ENCODE measurements around the gene PIK3C2G. TPM values are rescaled to one million over a fixed set of nuclear protein-coding genes. Genes with fewer than 3 reads are reported as not detected.

Gene PIK3C2G
- total and polyA plus RNA-seq, 2 of the 13 experiments (the other 11 are each of a cell fraction or from before 2014, with no cell fraction given): not detected

DNA sequence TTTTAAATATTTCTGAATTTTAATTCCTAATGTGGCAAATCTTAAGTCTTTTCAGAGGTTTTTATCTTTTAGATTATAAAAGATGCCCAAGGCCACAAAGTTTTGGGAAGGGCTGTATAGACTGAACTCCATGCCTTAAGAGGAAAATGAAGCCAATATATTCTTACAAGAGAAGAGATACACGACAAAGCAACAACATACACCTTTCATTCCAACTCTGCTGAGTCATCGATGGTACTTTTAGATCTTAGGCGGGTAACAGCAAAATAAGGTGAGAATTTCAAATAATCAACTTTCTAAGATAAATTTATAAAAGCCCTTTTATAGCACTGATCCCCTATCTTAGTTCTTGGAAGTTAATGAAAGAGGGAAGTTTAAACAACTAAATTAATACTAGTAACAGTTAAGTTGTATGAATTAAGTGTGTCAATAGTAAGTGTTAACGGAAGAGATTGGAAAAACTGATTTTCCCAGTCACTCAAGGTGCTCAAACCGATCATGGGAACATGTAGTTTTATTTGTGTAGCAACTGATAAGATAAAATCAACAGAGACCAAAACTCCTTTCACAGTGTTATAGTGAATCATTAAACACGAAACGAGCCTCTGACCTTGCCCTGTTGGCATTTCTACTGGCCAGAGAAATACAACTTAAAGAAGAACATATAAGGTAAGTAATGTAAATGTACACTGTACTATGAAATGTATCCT is 18.8 kb upstream of the PIK3C2G start (continued):
- TF ChIP-seq ZMYM3 (CRISPR knock-in tag; IDR thresholded peaks at IDR 0.05): no peak
- no peak for TF ChIP-seq BHLHE40 (IDR thresholded peaks at IDR 0.05; ENCODE audit: low read length)
- no peak for TF ChIP-seq PPARG (CRISPR knock-in tag; conservative IDR thresholded peaks at IDR 0.05)
- TF ChIP-seq, protein P1, sequence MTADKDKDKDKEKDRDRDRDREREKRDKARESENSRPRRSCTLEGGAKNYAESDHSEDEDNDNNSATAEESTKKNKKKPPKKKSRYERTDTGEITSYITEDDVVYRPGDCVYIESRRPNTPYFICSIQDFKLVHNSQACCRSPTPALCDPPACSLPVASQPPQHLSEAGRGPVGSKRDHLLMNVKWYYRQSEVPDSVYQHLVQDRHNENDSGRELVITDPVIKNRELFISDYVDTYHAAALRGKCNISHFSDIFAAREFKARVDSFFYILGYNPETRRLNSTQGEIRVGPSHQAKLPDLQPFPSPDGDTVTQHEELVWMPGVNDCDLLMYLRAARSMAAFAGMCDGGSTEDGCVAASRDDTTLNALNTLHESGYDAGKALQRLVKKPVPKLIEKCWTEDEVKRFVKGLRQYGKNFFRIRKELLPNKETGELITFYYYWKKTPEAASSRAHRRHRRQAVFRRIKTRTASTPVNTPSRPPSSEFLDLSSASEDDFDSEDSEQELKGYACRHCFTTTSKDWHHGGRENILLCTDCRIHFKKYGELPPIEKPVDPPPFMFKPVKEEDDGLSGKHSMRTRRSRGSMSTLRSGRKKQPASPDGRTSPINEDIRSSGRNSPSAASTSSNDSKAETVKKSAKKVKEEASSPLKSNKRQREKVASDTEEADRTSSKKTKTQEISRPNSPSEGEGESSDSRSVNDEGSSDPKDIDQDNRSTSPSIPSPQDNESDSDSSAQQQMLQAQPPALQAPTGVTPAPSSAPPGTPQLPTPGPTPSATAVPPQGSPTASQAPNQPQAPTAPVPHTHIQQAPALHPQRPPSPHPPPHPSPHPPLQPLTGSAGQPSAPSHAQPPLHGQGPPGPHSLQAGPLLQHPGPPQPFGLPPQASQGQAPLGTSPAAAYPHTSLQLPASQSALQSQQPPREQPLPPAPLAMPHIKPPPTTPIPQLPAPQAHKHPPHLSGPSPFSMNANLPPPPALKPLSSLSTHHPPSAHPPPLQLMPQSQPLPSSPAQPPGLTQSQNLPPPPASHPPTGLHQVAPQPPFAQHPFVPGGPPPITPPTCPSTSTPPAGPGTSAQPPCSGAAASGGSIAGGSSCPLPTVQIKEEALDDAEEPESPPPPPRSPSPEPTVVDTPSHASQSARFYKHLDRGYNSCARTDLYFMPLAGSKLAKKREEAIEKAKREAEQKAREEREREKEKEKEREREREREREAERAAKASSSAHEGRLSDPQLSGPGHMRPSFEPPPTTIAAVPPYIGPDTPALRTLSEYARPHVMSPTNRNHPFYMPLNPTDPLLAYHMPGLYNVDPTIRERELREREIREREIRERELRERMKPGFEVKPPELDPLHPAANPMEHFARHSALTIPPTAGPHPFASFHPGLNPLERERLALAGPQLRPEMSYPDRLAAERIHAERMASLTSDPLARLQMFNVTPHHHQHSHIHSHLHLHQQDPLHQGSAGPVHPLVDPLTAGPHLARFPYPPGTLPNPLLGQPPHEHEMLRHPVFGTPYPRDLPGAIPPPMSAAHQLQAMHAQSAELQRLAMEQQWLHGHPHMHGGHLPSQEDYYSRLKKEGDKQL (CRISPR knock-in tag; IDR thresholded peaks at IDR 0.05; ENCODE audit: low read depth): peak; percentile 81
- TF ChIP-seq FOXC1 (CRISPR knock-in tag; IDR thresholded peaks at IDR 0.05; ENCODE audit: borderline replicate concordance): no peak
- TF ChIP-seq, protein P2, sequence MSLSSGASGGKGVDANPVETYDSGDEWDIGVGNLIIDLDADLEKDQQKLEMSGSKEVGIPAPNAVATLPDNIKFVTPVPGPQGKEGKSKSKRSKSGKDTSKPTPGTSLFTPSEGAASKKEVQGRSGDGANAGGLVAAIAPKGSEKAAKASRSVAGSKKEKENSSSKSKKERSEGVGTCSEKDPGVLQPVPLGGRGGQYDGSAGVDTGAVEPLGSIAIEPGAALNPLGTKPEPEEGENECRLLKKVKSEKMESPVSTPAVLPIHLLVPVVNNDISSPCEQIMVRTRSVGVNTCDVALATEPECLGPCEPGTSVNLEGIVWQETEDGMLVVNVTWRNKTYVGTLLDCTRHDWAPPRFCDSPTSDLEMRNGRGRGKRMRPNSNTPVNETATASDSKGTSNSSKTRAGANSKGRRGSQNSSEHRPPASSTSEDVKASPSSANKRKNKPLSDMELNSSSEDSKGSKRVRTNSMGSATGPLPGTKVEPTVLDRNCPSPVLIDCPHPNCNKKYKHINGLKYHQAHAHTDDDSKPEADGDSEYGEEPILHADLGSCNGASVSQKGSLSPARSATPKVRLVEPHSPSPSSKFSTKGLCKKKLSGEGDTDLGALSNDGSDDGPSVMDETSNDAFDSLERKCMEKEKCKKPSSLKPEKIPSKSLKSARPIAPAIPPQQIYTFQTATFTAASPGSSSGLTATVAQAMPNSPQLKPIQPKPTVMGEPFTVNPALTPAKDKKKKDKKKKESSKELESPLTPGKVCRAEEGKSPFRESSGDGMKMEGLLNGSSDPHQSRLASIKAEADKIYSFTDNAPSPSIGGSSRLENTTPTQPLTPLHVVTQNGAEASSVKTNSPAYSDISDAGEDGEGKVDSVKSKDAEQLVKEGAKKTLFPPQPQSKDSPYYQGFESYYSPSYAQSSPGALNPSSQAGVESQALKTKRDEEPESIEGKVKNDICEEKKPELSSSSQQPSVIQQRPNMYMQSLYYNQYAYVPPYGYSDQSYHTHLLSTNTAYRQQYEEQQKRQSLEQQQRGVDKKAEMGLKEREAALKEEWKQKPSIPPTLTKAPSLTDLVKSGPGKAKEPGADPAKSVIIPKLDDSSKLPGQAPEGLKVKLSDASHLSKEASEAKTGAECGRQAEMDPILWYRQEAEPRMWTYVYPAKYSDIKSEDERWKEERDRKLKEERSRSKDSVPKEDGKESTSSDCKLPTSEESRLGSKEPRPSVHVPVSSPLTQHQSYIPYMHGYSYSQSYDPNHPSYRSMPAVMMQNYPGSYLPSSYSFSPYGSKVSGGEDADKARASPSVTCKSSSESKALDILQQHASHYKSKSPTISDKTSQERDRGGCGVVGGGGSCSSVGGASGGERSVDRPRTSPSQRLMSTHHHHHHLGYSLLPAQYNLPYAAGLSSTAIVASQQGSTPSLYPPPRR (CRISPR knock-in tag; IDR thresholded peaks at IDR 0.05; ENCODE audit: borderline replicate concordance): peak; percentile 84
- TF ChIP-seq PTBP1 (IDR thresholded peaks at IDR 0.05; ENCODE audit: low read depth, low read length, poor library complexity, severe bottlenecking): no peak
- TF ChIP-seq TARDBP (CRISPR knock-in tag; IDR thresholded peaks at IDR 0.05): no peak; the same call in 1 of the 2 replicates
- TF ChIP-seq ZNF10 (CRISPR knock-in tag; IDR thresholded peaks at IDR 0.05; ENCODE audit: borderline replicate concordance, low read depth): no peak
- TF ChIP-seq ZNF780A (CRISPR knock-in tag; IDR thresholded peaks at IDR 0.05): no peak
- TF ChIP-seq RFX3 (CRISPR knock-in tag; IDR thresholded peaks at IDR 0.05): no peak
- TF ChIP-seq ZNF619 (CRISPR knock-in tag; IDR thresholded peaks at IDR 0.05): no peak
- TF ChIP-seq ZNF550 (CRISPR knock-in tag; IDR thresholded peaks at IDR 0.05; ENCODE audit: borderline replicate concordance): no peak
- no peak for TF ChIP-seq ZNF264 (CRISPR knock-in tag; IDR thresholded peaks at IDR 0.05)
- no peak for TF ChIP-seq ARHGAP35 (CRISPR knock-in tag; IDR thresholded peaks at IDR 0.05; ENCODE audit: borderline replicate concordance)
- no peak for TF ChIP-seq ZNF333 (CRISPR knock-in tag; IDR thresholded peaks at IDR 0.05; ENCODE audit: borderline replicate concordance)
